Endothelial cell of umbilical vein (primary cell): ENCODE data around the gene CDC42BPB. TPM values are rescaled to one million over a fixed set of nuclear protein-coding genes. Genes with fewer than 3 reads are reported as not detected.

Experiments used
- BruUV-seq: library from RNA; stranded (reverse); fragments of 400-500 nt; replicated peaks from 2 replicates; lab custom pipeline; 2021; lab: Mats Ljungman, UMichigan
- CTCF ChIA-PET: fragments of 300-600, 350-600 bp; sonication (Branson Sonifier 250); formaldehyde crosslinking; loops from one replicate; lab custom pipeline; 2021; ENCODE audit warnings: antibody characterized with exemption, inconsistent platforms; lab: Charles Lee
- POLR2A ChIA-PET: fragments of 300-600, 350-600 bp; sonication (Branson Sonifier 250); formaldehyde crosslinking; loops from one replicate; lab custom pipeline; 2021; ENCODE audit warnings: antibody characterized with exemption, inconsistent platforms; lab: Charles Lee
- DNase-seq: peaks from one replicate; pipeline ENCODE4 v3.0.0-alpha.2; 2011; ENCODE audit warnings: low read depth, low spot score
- FAIRE-seq: peaks from 2 replicates; lab custom pipeline; 2011; peaks lifted over from hg19 to GRCh38; lab: Jason Lieb, UNC
- H2AFZ ChIP-seq: 2 replicates; pipeline ENCODE4 v1.6.0; 2012; ENCODE audit warnings: low read depth, low read length, control low read depth, inconsistent platforms
- H3K27ac ChIP-seq: 2 replicates; pipeline ENCODE4 v1.5.1; 2011; ENCODE audit warnings: low read depth, mild to moderate bottlenecking, control low read depth, low read length, moderate library complexity; ENCODE audit not compliant: insufficient read depth
- H3K27me3 ChIP-seq, 2 experiments: 2 replicates each; pipeline versions ENCODE4 v1.6.0 to v1.6.1; 2011; ENCODE audit warnings: low read length in 2 of 2, mixed read lengths in 1 of 2; ENCODE audit not compliant: control insufficient read depth in 2 of 2, insufficient read depth in 2 of 2
- H3K36me3 ChIP-seq, 2 experiments: 2 replicates in 1 of 2; 3 replicates in 1 of 2; pipeline ENCODE4 v1.5.1; 2011; ENCODE audit warnings: low read length in 2 of 2, mild to moderate bottlenecking in 1 of 2, moderate library complexity in 1 of 2; ENCODE audit not compliant: control insufficient read depth in 2 of 2, insufficient read depth in 2 of 2; ENCODE audit errors: extremely low read depth in 1 of 2
- H3K4me1 ChIP-seq: 3 replicates; pipeline ENCODE4 v1.5.1; 2011; ENCODE audit warnings: mild to moderate bottlenecking, low read length; ENCODE audit not compliant: control insufficient read depth, insufficient read depth; ENCODE audit errors: extremely low read depth
- H3K4me2 ChIP-seq: 2 replicates; pipeline ENCODE4 v1.6.1; 2011; ENCODE audit warnings: low read length, control low read depth, mixed read lengths; ENCODE audit not compliant: insufficient read depth
- H3K4me3 ChIP-seq, 3 experiments: fragments of 200-600 bp in 1 of 3; sonication (generic), shearing (Covaris generic) in 1 of 3; replicated peaks in 1 of 3; 2 replicates each; pipeline ENCODE4 v1.5.1; 2011 to 2016; ENCODE audit warnings: control low read depth in 3 of 3, low read length in 3 of 3, mild to moderate bottlenecking in 2 of 3, inconsistent platforms in 1 of 3, low read depth in 1 of 3, moderate library complexity in 1 of 3; ENCODE audit not compliant: insufficient read depth in 1 of 3
- H3K79me2 ChIP-seq: 2 replicates; pipeline ENCODE4 v1.6.0; 2012; ENCODE audit warnings: low read length, inconsistent platforms; ENCODE audit not compliant: control insufficient read depth, insufficient read depth
- H3K9ac ChIP-seq: replicated peaks from 2 replicates; pipeline ENCODE3; 2011; ENCODE audit warnings: low read length, control low read depth; ENCODE audit not compliant: insufficient read depth; ENCODE audit errors: extremely low read depth
- H3K9me1 ChIP-seq: replicated peaks from 3 replicates; pipeline ENCODE4 v1.6.0; 2011; ENCODE audit warnings: mild to moderate bottlenecking, low read length; ENCODE audit not compliant: control insufficient read depth, insufficient read depth; ENCODE audit errors: extremely low read depth
- H3K9me3 ChIP-seq: replicated peaks from 2 replicates; pipeline ENCODE4 v1.5.1; 2012; ENCODE audit warnings: low read length, inconsistent platforms; ENCODE audit not compliant: control insufficient read depth, insufficient read depth
- H4K20me1 ChIP-seq: replicated peaks from 2 replicates; pipeline ENCODE3; 2011; ENCODE audit warnings: mild to moderate bottlenecking, low read length; ENCODE audit not compliant: control insufficient read depth, insufficient read depth; ENCODE audit errors: extremely low read depth
- EZH2 ChIP-seq: IDR thresholded peaks from 2 replicates; pipeline ENCODE4 v1.6.1; 2012; ENCODE audit warnings: borderline replicate concordance, low read depth, mild to moderate bottlenecking, moderate library complexity, low read length, inconsistent platforms; ENCODE audit not compliant: severe bottlenecking
- FOS ChIP-seq: IDR thresholded peaks from 2 replicates; pipeline ENCODE4 v1.6.1; 2011; ENCODE audit warnings: mild to moderate bottlenecking, low read length, moderate library complexity, borderline replicate concordance; ENCODE audit not compliant: insufficient read depth
- GATA2 ChIP-seq: IDR thresholded peaks from 2 replicates; pipeline ENCODE4 v1.7.0; 2011; ENCODE audit warnings: low read depth, mild to moderate bottlenecking, moderate library complexity, mixed read lengths, low read length; ENCODE audit not compliant: insufficient read length, insufficient read depth
- JUN ChIP-seq: IDR thresholded peaks from 2 replicates; pipeline ENCODE4 v1.6.1; 2011; ENCODE audit warnings: borderline replicate concordance, low read depth; ENCODE audit not compliant: insufficient read length, insufficient read depth
- POLR2A ChIP-seq: IDR thresholded peaks from 2 replicates; pipeline ENCODE4 v1.6.1; 2012; ENCODE audit warnings: low read depth, mild to moderate bottlenecking, control low read depth, low read length
- POLR2AphosphoS5 ChIP-seq: IDR thresholded peaks from 2 replicates; pipeline ENCODE4 v1.6.1; 2012; ENCODE audit warnings: low read depth, mild to moderate bottlenecking, control low read depth, low read length, moderate library complexity; ENCODE audit not compliant: insufficient read depth
- dilution Hi-C: fragments of 300-500 bp; cut with MboI; formaldehyde crosslinking; loops from one replicate; pipeline ENCODE4 v1.15.0; 2019; ENCODE audit warnings: low sequenced_read_pairs; ENCODE audit not compliant: extremely low pct_ligation_motif_present
- intact Hi-C: fragments of 100-400 bp; cut with micrococcal nuclease; formaldehyde crosslinking; loops from one replicate; pipeline ENCODE4 v1.10.0; 2022
- polyA plus RNA-seq, 4 experiments: library from polyadenylated mRNA; depleted of rRNA in 3 of 4; stranded (reverse) in 3 of 4; unstranded in 1 of 4; fragments of >200 nt; gene quantifications; 2 replicates each; pipeline versions ENCODE4 v1.2.1 to v1.2.3, GENCODE V29; 2011 to 2012; ENCODE audit warnings: missing spikeins in 1 of 4
- total RNA-seq: library from RNA; stranded (reverse); gene quantifications from 2 replicates; pipeline ENCODE4 v1.2.3, GENCODE V29; 2021
- TF ChIP-seq, protein P1 (sequence below): IDR thresholded peaks from 2 replicates; pipeline ENCODE4 v1.6.1; 2011; ENCODE audit not compliant: insufficient read depth, insufficient read length
- TF ChIP-seq, protein P2 (sequence below), 2 donors: IDR thresholded peaks; 1 replicate in 1 of 2; 2 replicates in 1 of 2; pipeline ENCODE4 v1.5.1; 2011; ENCODE audit warnings: low read length in 2 of 2, mild to moderate bottlenecking in 2 of 2, moderate library complexity in 2 of 2, control low read depth in 1 of 2, inconsistent platforms in 1 of 2, low read depth in 1 of 2; ENCODE audit not compliant: insufficient read depth in 1 of 2; ENCODE audit errors: extremely low read depth in 1 of 2

The CDC42BPB gene
- total and polyA plus RNA-seq, 2 donors (not counting 3 experiments of a cell fraction or from before 2014, with no cell fraction given): 82.6 to 131 TPM

DNA sequence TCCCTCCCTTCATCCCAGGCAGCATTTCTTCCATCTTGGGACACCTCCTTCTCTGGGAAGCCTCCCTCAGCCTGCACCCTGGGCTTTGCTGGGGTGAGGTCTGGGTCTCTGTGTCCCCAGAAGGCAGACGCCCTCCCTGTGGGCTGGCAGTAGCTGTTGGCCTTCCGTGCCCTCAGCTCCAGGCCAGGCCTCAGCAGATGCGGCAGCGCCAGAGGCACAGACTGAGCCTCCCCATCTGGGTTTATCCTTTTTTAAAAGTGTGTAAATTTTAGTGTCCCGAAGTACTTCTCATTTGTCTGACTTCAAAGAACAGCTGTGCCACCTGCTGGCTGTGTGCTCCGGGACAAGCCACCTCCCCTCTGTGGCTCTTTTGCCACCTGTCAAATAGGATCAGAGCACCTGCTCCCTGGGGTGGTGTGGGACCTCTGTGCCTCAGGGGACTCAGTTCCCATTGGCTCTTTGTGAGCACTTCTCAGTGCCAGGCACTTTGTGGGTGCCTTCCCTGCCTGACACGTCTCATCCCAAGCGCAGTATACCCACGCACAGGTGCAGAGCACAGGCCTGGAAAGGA lies 48.3 kb upstream of the CDC42BPB start:
- dilution Hi-C loops: no loop called here
- FAIRE-seq: no peak
- Histone ChIP-seq H3K4me2 (no peak overlapping the region), H3K27me3 (peaks cover 28 to 29% of the 10 kb centered on the region in 2 experiments), H3K9me1 (no peaks in the 10 kb centered on the region), H2AFZ (no peak overlapping the region), H3K9ac (no peak overlapping the region), H3K4me1 (peaks cover 6% of the 10 kb centered on the region), H3K9me3 (no peaks in the 10 kb centered on the region), H3K36me3 (no peaks in the 10 kb centered on the region), H4K20me1 (no peaks in the 10 kb centered on the region), H3K79me2 (no peaks in the 10 kb centered on the region), H3K27ac (no peak overlapping the region), H3K4me3 (no peak overlapping the region)
- ChIA-PET POLR2A (no interaction called here), CTCF (interaction anchor here (0.8 to 7.9 kb wide), 40 partner anchors 10 to 412 kb away, joined by 3 to 257 read pairs (median 12); partner anchors contain the start of genes EXOC3L4 and TNFAIP2)
- intact Hi-C loops: loop anchor here (1.0 kb wide), 3 partner anchors 36 to 187 kb away; no protein-coding TSS in a partner anchor
- BruUV-seq: no TSS peak
- DNase-seq: no peak
- no peak for TF ChIP-seq JUN
- no peak for TF ChIP-seq POLR2AphosphoS5
- TF ChIP-seq FOS: no peak
- no peak for TF ChIP-seq GATA2

DNA sequence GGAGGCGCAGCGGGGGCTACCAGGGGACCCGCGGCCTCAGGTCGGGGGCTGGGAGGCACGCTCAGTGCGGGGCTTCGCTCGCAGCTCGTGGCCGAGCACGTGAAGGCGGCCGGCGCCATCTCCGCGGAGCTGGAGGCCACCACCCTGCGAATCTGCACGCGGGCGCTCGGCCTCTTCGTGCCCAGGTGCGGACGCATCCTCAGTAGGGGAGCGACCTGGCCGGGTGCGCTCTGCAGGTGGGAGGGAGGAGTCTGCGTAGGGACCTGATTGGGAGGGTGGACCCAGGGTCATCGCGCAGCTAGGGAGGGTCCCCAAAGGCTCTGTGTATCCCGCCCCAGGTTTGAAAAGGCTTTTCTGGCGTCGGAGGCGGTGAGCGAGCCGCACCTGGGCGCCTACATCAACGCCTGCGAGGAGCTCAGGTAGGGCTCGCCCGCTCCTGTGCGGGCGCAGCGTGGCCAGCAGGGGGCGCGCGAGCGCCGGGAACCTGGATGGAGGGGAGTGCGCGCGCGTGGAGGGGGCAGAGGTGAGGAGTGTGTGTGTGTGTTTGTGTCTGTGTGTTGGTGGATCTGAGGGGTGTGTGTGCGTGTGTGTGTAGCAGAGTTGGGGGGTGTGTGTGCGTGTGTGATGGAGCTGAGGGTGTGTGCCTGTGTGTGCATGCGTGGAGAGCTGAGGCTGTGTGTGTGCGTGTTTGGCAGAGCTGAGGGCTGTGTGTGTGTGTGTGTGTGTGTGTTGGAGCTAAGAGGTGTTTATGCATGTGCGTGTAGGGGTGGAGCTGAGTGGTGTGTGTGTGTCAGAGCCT lies 47.5 kb upstream of the CDC42BPB start:
- Histone ChIP-seq H3K36me3 (no peaks in the 10 kb centered on the region), H4K20me1 (no peaks in the 10 kb centered on the region), H3K4me2 (no peak overlapping the region), H2AFZ (no peak overlapping the region), H3K79me2 (no peaks in the 10 kb centered on the region), H3K9me3 (no peaks in the 10 kb centered on the region), H3K27me3 (peaks cover 28 to 29% of the 10 kb centered on the region in 2 experiments), H3K9ac (no peak overlapping the region), H3K9me1 (no peaks in the 10 kb centered on the region), H3K4me1 (peaks cover 3% of the 10 kb centered on the region), H3K4me3 (no peak overlapping the region), H3K27ac (no peak overlapping the region)
- intact Hi-C loops: loop anchor here (1.0 to 5.0 kb wide), 4 partner anchors 36 to 282 kb away; partner anchors contain the start of gene MARK3
- dilution Hi-C loops: no loop called here
- no peak for FAIRE-seq
- TF ChIP-seq, protein P1, sequence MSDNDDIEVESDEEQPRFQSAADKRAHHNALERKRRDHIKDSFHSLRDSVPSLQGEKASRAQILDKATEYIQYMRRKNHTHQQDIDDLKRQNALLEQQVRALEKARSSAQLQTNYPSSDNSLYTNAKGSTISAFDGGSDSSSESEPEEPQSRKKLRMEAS: no peak
- TF ChIP-seq JUN (no peak), POLR2A (no peak), EZH2 (peak; percentile 60)
- TF ChIP-seq, protein P2, sequence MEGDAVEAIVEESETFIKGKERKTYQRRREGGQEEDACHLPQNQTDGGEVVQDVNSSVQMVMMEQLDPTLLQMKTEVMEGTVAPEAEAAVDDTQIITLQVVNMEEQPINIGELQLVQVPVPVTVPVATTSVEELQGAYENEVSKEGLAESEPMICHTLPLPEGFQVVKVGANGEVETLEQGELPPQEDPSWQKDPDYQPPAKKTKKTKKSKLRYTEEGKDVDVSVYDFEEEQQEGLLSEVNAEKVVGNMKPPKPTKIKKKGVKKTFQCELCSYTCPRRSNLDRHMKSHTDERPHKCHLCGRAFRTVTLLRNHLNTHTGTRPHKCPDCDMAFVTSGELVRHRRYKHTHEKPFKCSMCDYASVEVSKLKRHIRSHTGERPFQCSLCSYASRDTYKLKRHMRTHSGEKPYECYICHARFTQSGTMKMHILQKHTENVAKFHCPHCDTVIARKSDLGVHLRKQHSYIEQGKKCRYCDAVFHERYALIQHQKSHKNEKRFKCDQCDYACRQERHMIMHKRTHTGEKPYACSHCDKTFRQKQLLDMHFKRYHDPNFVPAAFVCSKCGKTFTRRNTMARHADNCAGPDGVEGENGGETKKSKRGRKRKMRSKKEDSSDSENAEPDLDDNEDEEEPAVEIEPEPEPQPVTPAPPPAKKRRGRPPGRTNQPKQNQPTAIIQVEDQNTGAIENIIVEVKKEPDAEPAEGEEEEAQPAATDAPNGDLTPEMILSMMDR (IDR thresholded peaks at IDR 0.05; ENCODE audit: extremely low read depth in 1 of 2, insufficient read depth in 1 of 2, low read depth in 1 of 2, low read length in 2 of 2): peak; percentile 99
- POLR2A ChIA-PET: interaction anchor here (0.6 kb wide), 1 partner anchor 22 kb away, joined by 3 read pairs; no protein-coding TSS in a partner anchor
- CTCF ChIA-PET: interaction anchor here (0.6 to 7.9 kb wide), 64 partner anchors 8 to 438 kb away, joined by 3 to 257 read pairs (median 8); partner anchors contain the start of genes CDC42BPB, EXOC3L4, LBHD2 and TNFAIP2
- BruUV-seq: no TSS peak
- DNase-seq: no peak
